HepG2 (cell line): ENCODE results near the gene KCNJ14. TPM values are rescaled to one million over a fixed set of nuclear protein-coding genes. Genes with fewer than 3 reads are reported as not detected.
A peak's percentile ranks its signal among the peaks of the same experiment; 100 is the strongest.

Experiments used
- ATAC-seq: fragments of 200-7000 bp; cut with Tn5 transposase; 3 replicates; pipeline ENCODE4 v1.9.1; 2020; ENCODE audit warnings: mild to moderate bottlenecking, moderate library complexity
- BruUV-seq: library from RNA; stranded (reverse); fragments of 400-500 nt; replicated peaks from 2 replicates; lab custom pipeline; 2021; lab: Mats Ljungman, UMichigan
- CTCF ChIA-PET: fragments of 300-600 bp; formaldehyde crosslinking; extraction: SDS; loops from one replicate; lab custom pipeline; 2021; ENCODE audit warnings: low total read pairs, inconsistent platforms, low intra/inter-chr PET ratio; lab: Yijun Ruan, JAX
- POLR2A ChIA-PET: fragments of 350-600 bp; sonication (Branson Sonifier 250); formaldehyde crosslinking; loops from one replicate; lab custom pipeline; 2020; ENCODE audit warnings: antibody characterized with exemption, inconsistent platforms; lab: Yijun Ruan, JAX
- DNase-seq: peaks from one replicate; pipeline ENCODE4 v3.0.0-alpha.2; 2015; ENCODE audit warnings: low spot score
- FAIRE-seq: peaks from 3 replicates; lab custom pipeline; 2011; peaks lifted over from hg19 to GRCh38; lab: Jason Lieb, UNC
- H2AFZ ChIP-seq: one replicate; pipeline ENCODE4 v1.6.1; 2011; ENCODE audit warnings: low read length, inconsistent platforms
- H3K27ac ChIP-seq: fragments of 300-600 bp; 3 replicates; pipeline ENCODE4 v1.8.0; 2011; ENCODE audit warnings: mixed run types, mild to moderate bottlenecking, mixed read lengths, low read length, inconsistent platforms; ENCODE audit not compliant: insufficient read depth; ENCODE audit errors: extremely low read length
- H3K27me3 ChIP-seq, 2 experiments: fragments of 200-600 bp in 1 of 2; 2 replicates in 1 of 2; 3 replicates in 1 of 2; pipeline versions ENCODE4 v1.6.0 to v1.8.0; 2011; ENCODE audit warnings: low read length in 2 of 2, mild to moderate bottlenecking in 2 of 2, moderate library complexity in 2 of 2, inconsistent platforms in 1 of 2; ENCODE audit not compliant: insufficient read depth in 2 of 2, control insufficient read depth in 1 of 2
- H3K36me3 ChIP-seq, 2 experiments: fragments of 200-600 bp in 1 of 2; replicated peaks in 1 of 2; 2 replicates in 1 of 2; 3 replicates in 1 of 2; pipeline versions ENCODE4 v1.5.1 to v1.8.0; 2011; ENCODE audit warnings: low read length in 2 of 2, inconsistent platforms in 1 of 2; ENCODE audit not compliant: insufficient read depth in 2 of 2, control insufficient read depth in 1 of 2
- H3K4me1 ChIP-seq: 2 replicates; pipeline ENCODE4 v1.5.1; 2012; ENCODE audit warnings: low read length, inconsistent platforms; ENCODE audit not compliant: insufficient read depth
- H3K4me2 ChIP-seq: 2 replicates; pipeline ENCODE4 v1.6.0; 2011; ENCODE audit warnings: low read depth, low read length, inconsistent platforms
- H3K4me3 ChIP-seq, 3 experiments: fragments of 200-600 bp in 1 of 3; sonication (generic), shearing (Covaris generic) in 1 of 3; replicated peaks in 1 of 3; 2 replicates each; pipeline ENCODE4 v1.5.1; 2011 to 2016; ENCODE audit warnings: low read length in 3 of 3, inconsistent platforms in 2 of 3, low read depth in 2 of 3, mild to moderate bottlenecking in 2 of 3, control low read depth in 1 of 3, mixed read lengths in 1 of 3; ENCODE audit not compliant: insufficient read depth in 1 of 3
- H3K79me2 ChIP-seq: one replicate; pipeline ENCODE4 v1.6.1; 2011; ENCODE audit warnings: low read length, inconsistent platforms; ENCODE audit not compliant: insufficient read depth
- H3K9ac ChIP-seq: 2 replicates; pipeline ENCODE4 v1.6.0; 2011; ENCODE audit warnings: mild to moderate bottlenecking, low read depth, low read length, inconsistent platforms; ENCODE audit not compliant: insufficient read depth
- H3K9me3 ChIP-seq: 2 replicates; pipeline ENCODE4 v1.5.1; 2012; ENCODE audit warnings: mild to moderate bottlenecking, low read length
- H4K20me1 ChIP-seq: 2 replicates; pipeline ENCODE4 v1.6.0; 2011; ENCODE audit warnings: inconsistent platforms, mild to moderate bottlenecking, low read length, moderate library complexity; ENCODE audit not compliant: insufficient read depth
- AGO2 ChIP-seq: fragments of 200-400 bp; formaldehyde crosslinking; optimal IDR thresholded peaks from 2 replicates; pipeline ENCODE3; 2017; ENCODE audit warnings: mild to moderate bottlenecking, low read depth, low read length, moderate library complexity
- ARNT2 ChIP-seq: sonication (generic); formaldehyde crosslinking; IDR thresholded peaks from 2 replicates; pipeline ENCODE4 v1.8.0; 2022; ENCODE audit warnings: mild to moderate bottlenecking, low read depth, missing genetic modification reagents, moderate library complexity
- CCAR2 ChIP-seq: fragments of 200-400 bp; formaldehyde crosslinking; optimal IDR thresholded peaks from 2 replicates; pipeline ENCODE3; 2018; ENCODE audit warnings: low read depth, mild to moderate bottlenecking, low read length, moderate library complexity
- EP300 ChIP-seq, 3 experiments: sonication (generic) in 1 of 3; formaldehyde crosslinking in 1 of 3; IDR thresholded peaks; 2 replicates each; pipeline versions ENCODE4 v1.5.1 to v1.6.1; 2011 to 2020; ENCODE audit warnings: low read depth in 2 of 3, low read length in 2 of 3, borderline replicate concordance in 1 of 3, improper control_type of control experiment in 1 of 3, mild to moderate bottlenecking in 1 of 3, missing genetic modification reagents in 1 of 3, moderate library complexity in 1 of 3
- GRHL1 ChIP-seq: sonication (generic); formaldehyde crosslinking; conservative IDR thresholded peaks from 2 replicates; pipeline ENCODE4 v1.8.0; 2022; ENCODE audit warnings: missing genetic modification reagents
- IRF1 ChIP-seq: sonication (generic); formaldehyde crosslinking; IDR thresholded peaks from 2 replicates; pipeline ENCODE4 v1.4.0; 2020; ENCODE audit warnings: low read depth, mild to moderate bottlenecking, missing genetic modification reagents
- RBFOX2 ChIP-seq: fragments of 200-400 bp; formaldehyde crosslinking; IDR thresholded peaks from 2 replicates; pipeline ENCODE4 v1.6.1; 2017; ENCODE audit warnings: low read depth, mild to moderate bottlenecking, low read length
- SALL1 ChIP-seq: sonication (generic); formaldehyde crosslinking; IDR thresholded peaks from 2 replicates; pipeline ENCODE4 v1.8.0; 2022; ENCODE audit warnings: mild to moderate bottlenecking, missing genetic modification reagents
- TP53 ChIP-seq: sonication (generic); formaldehyde crosslinking; conservative IDR thresholded peaks from 2 replicates; pipeline ENCODE4 v1.4.0; 2020; ENCODE audit warnings: missing genetic modification reagents
- ZBTB33 ChIP-seq: sonication (generic); formaldehyde crosslinking; IDR thresholded peaks from 2 replicates; pipeline ENCODE4 v1.4.0; 2020; ENCODE audit warnings: missing genetic modification reagents
- WGBS: methylation state at CpG from one replicate; pipeline ENCODE4 v1.1.6; 2017; ENCODE audit warnings: low lambda C conversion rate; 5-methylcytosine and 5-hydroxymethylcytosine counted together
- in situ Hi-C: cut with HindIII; loops from 2 replicates; pipeline ENCODE4 v1.10.0; 2017; ENCODE audit warnings: low pct_unique_long_range_greater_than_20kb; ENCODE audit not compliant: extremely low pct_ligation_motif_present
- intact Hi-C: fragments of 100-400 bp; cut with micrococcal nuclease; formaldehyde crosslinking; loops from one replicate; pipeline ENCODE4 v1.10.0; 2022; ENCODE audit not compliant: unreplicated experiment
- polyA plus RNA-seq, 8 experiments: library from polyadenylated mRNA; depleted of rRNA in 3 of 8; stranded (reverse) in 7 of 8; unstranded in 1 of 8; fragments of >200 nt; fragmentation: Illumina TruSeq in 4 of 8; extraction: Trizol in 4 of 8; gene quantifications; 2 replicates each; pipeline versions ENCODE4 v1.2.1 to v1.2.3, GENCODE V29; 2011 to 2016; ENCODE audit warnings: low read depth in 4 of 8, missing spikeins in 1 of 8, mixed read lengths in 1 of 8; ENCODE audit not compliant: insufficient read depth in 1 of 8
- total RNA-seq, 5 experiments: library from RNA; depleted of rRNA; stranded (reverse); fragments of >200 nt; fragmentation: Illumina TruSeq; extraction: Trizol; gene quantifications; 2 replicates each; pipeline ENCODE4 v1.2.3, GENCODE V29; 2016; ENCODE audit warnings: low read depth in 1 of 5

The KCNJ14 gene
- total and polyA plus RNA-seq, 2 of the 13 experiments (the other 11 are each of a cell fraction or from before 2014, with no cell fraction given), result 0.20 to 0.51 TPM

GRCh38 chr19:48479686-48480085 lies 24.3 kb downstream of the KCNJ14 start:
- Histone ChIP-seq H3K27ac (no peak overlapping the region), H3K4me3 (no peak overlapping the region), H3K9me3 (no peaks in the 10 kb centered on the region), H3K9ac (no peak overlapping the region), H3K79me2 (no peaks in the 10 kb centered on the region), H3K36me3 (peaks cover 13 to 21% of the 10 kb centered on the region in 2 experiments; a peak in 4 of 5 replicates), H3K4me2 (no peak overlapping the region), H4K20me1 (no peaks in the 10 kb centered on the region), H3K27me3 (no peaks in the 10 kb centered on the region), H2AFZ (no peak overlapping the region), H3K4me1 (peaks cover 8% of the 10 kb centered on the region; the same call in 1 of the 2 replicates)
- ATAC-seq, result no peak; the same call in 2 of the 3 replicates
- no TSS peak for BruUV-seq
- ChIA-PET POLR2A (interaction anchor here (0.9 to 1.4 kb wide), 2 partner anchors 8 to 13 kb away, joined by 4 read pairs; no protein-coding TSS in a partner anchor), CTCF (no interaction called here)
- 87% methylated on average over 3 of the region's 7 CpGs for WGBS
- TF ChIP-seq SALL1 (CRISPR knock-in tag) (no peak), TP53 (CRISPR knock-in tag) (no peak), CCAR2 (no peak)
- FAIRE-seq, result no peak
- intact Hi-C loops (no loop called here), in situ Hi-C loops (no loop called here)
- DNase-seq, result no peak

GRCh38 chr19:48480183-48480557 lies 24.8 kb downstream of the KCNJ14 start:
- BruUV-seq, result no TSS peak
- no peak overlapping the region for H3K9ac ChIP-seq

More at GRCh38 chr19:48480183-48480557, 24.8 kb downstream of the KCNJ14 start:
- ATAC-seq (no peak), DNase-seq (no peak)
- Histone ChIP-seq H2AFZ (no peak overlapping the region), H3K4me3 (no peak overlapping the region), H3K36me3 (peaks cover 9 to 16% of the 10 kb centered on the region in 2 experiments; a peak in 4 of 5 replicates), H3K27me3 (no peaks in the 10 kb centered on the region), H3K4me2 (no peak overlapping the region), H3K79me2 (no peaks in the 10 kb centered on the region), H3K27ac (no peak overlapping the region), H3K4me1 (peaks cover 8% of the 10 kb centered on the region; the same call in 1 of the 2 replicates), H3K9me3 (no peaks in the 10 kb centered on the region)
- in situ Hi-C loops (no loop called here), intact Hi-C loops (no loop called here)
- peak; percentile 65 for TF ChIP-seq RBFOX2
- TF ChIP-seq ZBTB33 (CRISPR knock-in tag), result peak; percentile 22; the same call in 1 of the 2 replicates
- TF ChIP-seq GRHL1 (CRISPR knock-in tag), result no peak
- no peak for TF ChIP-seq ARNT2 (CRISPR knock-in tag)
- peak; percentile 87 for TF ChIP-seq AGO2
- no peak for TF ChIP-seq IRF1 (CRISPR knock-in tag)
- no peak for TF ChIP-seq EP300 (IDR thresholded peaks at IDR 0.05; ENCODE audit: low read depth in 2 of 2, low read length in 2 of 2)
- TF ChIP-seq EP300 (CRISPR knock-in tag; IDR thresholded peaks at IDR 0.05; ENCODE audit: borderline replicate concordance), result no peak
- TF ChIP-seq, all 625 proteins: peak for 3
- no peaks in the 10 kb centered on the region for H4K20me1 ChIP-seq
- FAIRE-seq, result no peak
- CTCF ChIA-PET, result no interaction called here
- WGBS, result 95% methylated on average over 15 of the region's 32 CpGs
- POLR2A ChIA-PET, result interaction anchor here (1.4 kb wide), 1 partner anchor 8 kb away, joined by 4 read pairs; no protein-coding TSS in a partner anchor
